DMS 273 (cell line): ENCODE results near the gene SPATA31D1.

Experiments used
- DNase-seq: peaks from one replicate; lab custom pipeline; 2025; ENCODE audit not compliant: unreplicated experiment; lab: John Stamatoyannopoulos, UW

SPATA31D1 gene

GRCh38 chr9:82021198-82021597 is 32.6 kb downstream of the SPATA31D1 start:
- DNase-seq: peak; percentile 58

GRCh38 chr9:82022121-82022520 is 33.5 kb downstream of the SPATA31D1 start:
- no peak for DNase-seq

GRCh38 chr9:82024908-82025307 is 36.3 kb downstream of the SPATA31D1 start:
- no peak for DNase-seq

- peak; percentile 67 for DNase-seq
These were observed 43.1 kb downstream of the SPATA31D1 start for GRCh38 chr9:82031538-82032280.

GRCh38 chr9:82034956-82035731 is 46.6 kb downstream of the SPATA31D1 start:
- DNase-seq: no peak

- peak; percentile 23 for DNase-seq
These were observed 47.5 kb downstream of the SPATA31D1 start for GRCh38 chr9:82036086-82036485.

GRCh38 chr9:82037126-82037525 is 48.6 kb downstream of the SPATA31D1 start:
- DNase-seq: no peak

GRCh38 chr9:82038897-82039296 is 50.3 kb downstream of the SPATA31D1 start:
- no peak for DNase-seq
